HCT116 (cell line): ENCODE results near the gene KIF27. TPM values are rescaled to one million over a fixed set of nuclear protein-coding genes. Genes with fewer than 3 reads are reported as not detected.

Experiments
- ATAC-seq: fragments of 200-7000 bp; cut with Tn5 transposase; 2 replicates; pipeline ENCODE4 v1.9.1; 2020; ENCODE audit warnings: mild to moderate bottlenecking, moderate library complexity
- BruUV-seq: library from RNA; stranded (reverse); fragments of 400-500 nt; replicated peaks from 2 replicates; lab custom pipeline; 2021; lab: Mats Ljungman, UMichigan
- CTCF ChIA-PET: fragments of 300-600 bp; sonication (Branson Sonifier 250); formaldehyde crosslinking; loops from one replicate; lab custom pipeline; 2021; ENCODE audit warnings: antibody characterized with exemption; lab: Charles Lee
- POLR2A ChIA-PET: fragments of 300-600, 350-600 bp; sonication (Branson Sonifier 250); formaldehyde crosslinking; loops from one replicate; lab custom pipeline; 2021; ENCODE audit warnings: antibody characterized with exemption; lab: Charles Lee
- RAD21 ChIA-PET, 2 experiments: fragments of 300-600 bp; sonication (Branson Sonifier 250); formaldehyde crosslinking; loops; one replicate each; lab custom pipeline; 2023; ENCODE audit warnings: low total read pairs in 2 of 2; ENCODE audit not compliant: uncharacterized antibody in 2 of 2, unreplicated experiment in 2 of 2, low non-redundant PET in 1 of 2; lab: Charles Lee
- DNase-seq: peaks from one replicate; pipeline ENCODE4 v3.0.0-alpha.2; 2010; ENCODE audit warnings: low read depth, low spot score
- H2AFZ ChIP-seq: fragments of 200-600 bp; shearing (Covaris generic), sonication (generic); 2 replicates; pipeline ENCODE4 v1.6.1; 2017; ENCODE audit warnings: low read depth, mixed run types, mixed read lengths, antibody characterized with exemption, low read length; ENCODE audit not compliant: poor library complexity, severe bottlenecking
- H3K27ac ChIP-seq: 2 replicates; pipeline ENCODE4 v1.5.1; 2012; ENCODE audit warnings: low read depth, low read length
- H3K27me3 ChIP-seq: fragments of 200-600 bp; sonication (generic); 2 replicates; pipeline ENCODE4 v1.6.1; 2016; ENCODE audit warnings: mixed run types, low read length, mixed read lengths; ENCODE audit not compliant: insufficient read depth
- H3K36me3 ChIP-seq, 2 experiments: fragments of 200-500 bp in 1 of 2; fragments of 200-600 bp in 1 of 2; sonication (Bioruptor generic) in 1 of 2; sonication (generic) in 1 of 2; 2 replicates each; pipeline versions ENCODE4 v1.5.1 to v1.6.1; 2014 to 2016; ENCODE audit warnings: low read length in 2 of 2, inconsistent platforms in 1 of 2, mixed read lengths in 1 of 2, mixed run types in 1 of 2; ENCODE audit not compliant: insufficient read depth in 2 of 2, control insufficient read depth in 1 of 2
- H3K4me1 ChIP-seq, 2 experiments: fragments of 200-600 bp in 1 of 2; sonication (generic) in 1 of 2; 2 replicates each; pipeline versions ENCODE4 v1.5.1 to v1.6.1; 2012 to 2017; ENCODE audit warnings: low read length in 2 of 2, inconsistent platforms in 1 of 2, mild to moderate bottlenecking in 1 of 2, mixed read lengths in 1 of 2, mixed run types in 1 of 2, moderate library complexity in 1 of 2; ENCODE audit not compliant: insufficient read depth in 2 of 2, control insufficient read depth in 1 of 2
- H3K4me2 ChIP-seq: fragments of 200-600 bp; sonication (generic); 2 replicates; pipeline ENCODE4 v1.6.1; 2017; ENCODE audit warnings: mixed run types, low read length, mixed read lengths
- H3K4me3 ChIP-seq, 2 experiments: fragments of 200-600 bp in 1 of 2; sonication (generic) in 1 of 2; replicated peaks in 1 of 2; 2 replicates each; pipeline ENCODE4 v1.5.1; 2011 to 2016; ENCODE audit warnings: low read length in 2 of 2, control low read depth in 1 of 2, low read depth in 1 of 2, mild to moderate bottlenecking in 1 of 2, mixed read lengths in 1 of 2, mixed run types in 1 of 2
- H3K79me2 ChIP-seq: fragments of 200-600 bp; sonication (generic); 2 replicates; pipeline ENCODE4 v1.6.1; 2017; ENCODE audit warnings: mild to moderate bottlenecking, mixed run types, low read length, moderate library complexity, mixed read lengths; ENCODE audit not compliant: insufficient read depth
- H3K9ac ChIP-seq: fragments of 200-600 bp; sonication (generic); 2 replicates; pipeline ENCODE4 v1.6.1; 2016; ENCODE audit warnings: low read length, mixed read lengths
- H3K9me2 ChIP-seq: fragments of 200-600 bp; sonication (generic), shearing (Covaris generic); 2 replicates; pipeline ENCODE4 v1.6.1; 2017; ENCODE audit warnings: mixed run types, mild to moderate bottlenecking, moderate library complexity; ENCODE audit not compliant: insufficient read depth
- H3K9me3 ChIP-seq, 2 experiments: fragments of 200-500 bp in 1 of 2; fragments of 200-600 bp in 1 of 2; sonication (Bioruptor generic) in 1 of 2; sonication (generic) in 1 of 2; 2 replicates each; pipeline ENCODE4 v1.6.1; 2014 to 2017; ENCODE audit warnings: low read length in 2 of 2, mixed read lengths in 2 of 2, inconsistent platforms in 1 of 2, low read depth in 1 of 2, mild to moderate bottlenecking in 1 of 2, mixed run types in 1 of 2, moderate library complexity in 1 of 2; ENCODE audit not compliant: control insufficient read depth in 1 of 2, insufficient read depth in 1 of 2
- H4K20me1 ChIP-seq: fragments of 200-600 bp; sonication (generic), shearing (Covaris generic); 2 replicates; pipeline ENCODE4 v1.6.1; 2017; ENCODE audit warnings: mixed run types, mild to moderate bottlenecking, moderate library complexity; ENCODE audit not compliant: insufficient read depth
- CBX3 ChIP-seq: IDR thresholded peaks from 2 replicates; pipeline ENCODE4 v1.6.1; 2012; ENCODE audit warnings: low read depth
- CEBPB ChIP-seq: IDR thresholded peaks from 2 replicates; pipeline ENCODE4 v1.6.1; 2012; ENCODE audit warnings: low read depth
- EGR1 ChIP-seq: IDR thresholded peaks from 2 replicates; pipeline ENCODE4 v1.6.1; 2012; ENCODE audit warnings: low read depth
- ELF1 ChIP-seq: IDR thresholded peaks from 2 replicates; pipeline ENCODE4 v1.6.1; 2012; ENCODE audit warnings: low read depth, borderline replicate concordance
- EZH2 ChIP-seq: fragments of 200-600 bp; sonication (generic); IDR thresholded peaks from 2 replicates; pipeline ENCODE4 v1.6.1; 2017; ENCODE audit warnings: antibody characterized with exemption, mixed run types
- EZH2phosphoT487 ChIP-seq: fragments of 200-600 bp; IDR thresholded peaks from 2 replicates; pipeline ENCODE4 v1.6.1; 2018; ENCODE audit warnings: antibody characterized with exemption, borderline replicate concordance
- JUND ChIP-seq: IDR thresholded peaks from 2 replicates; pipeline ENCODE4 v1.6.1; 2012
- POLR2A ChIP-seq: IDR thresholded peaks from 2 replicates; pipeline ENCODE4 v1.7.0; 2011; ENCODE audit warnings: borderline replicate concordance; ENCODE audit not compliant: insufficient read depth, insufficient read length; ENCODE audit errors: extremely low read depth
- RAD21 ChIP-seq: IDR thresholded peaks from 2 replicates; pipeline ENCODE4 v1.6.1; 2012; ENCODE audit warnings: low read depth, mild to moderate bottlenecking
- REST ChIP-seq: IDR thresholded peaks from 2 replicates; pipeline ENCODE4 v1.6.1; 2012; ENCODE audit warnings: low read depth
- SP1 ChIP-seq: IDR thresholded peaks from 2 replicates; pipeline ENCODE4 v1.6.1; 2012; ENCODE audit warnings: low read depth
- SRF ChIP-seq: IDR thresholded peaks from 2 replicates; pipeline ENCODE4 v1.6.1; 2012; ENCODE audit warnings: low read depth
- TCF7L2 ChIP-seq: IDR thresholded peaks from 2 replicates; pipeline ENCODE4 v1.7.0; 2011; ENCODE audit warnings: borderline replicate concordance, inconsistent platforms; ENCODE audit not compliant: insufficient read depth, insufficient read length; ENCODE audit errors: extremely low read depth
- YY1 ChIP-seq: IDR thresholded peaks from 2 replicates; pipeline ENCODE4 v1.6.1; 2011; ENCODE audit warnings: low read length, low read depth, moderate library complexity, mild to moderate bottlenecking; ENCODE audit not compliant: insufficient replicate concordance; ENCODE audit errors: extremely low read depth
- ZFX ChIP-seq: fragments of 450-650 bp; IDR thresholded peaks from 2 replicates; pipeline ENCODE4 v1.6.1; 2017
- intact Hi-C: fragments of 100-400 bp; cut with micrococcal nuclease; formaldehyde crosslinking; loops from 2 replicates; pipeline ENCODE4 v1.10.0; 2022
- total RNA-seq: library from RNA; stranded (reverse); gene quantifications from one replicate; pipeline ENCODE4 v1.2.1, GENCODE V29; 2021; ENCODE audit not compliant: unreplicated experiment

The KIF27 gene
- total RNA-seq, 1 experiment from 2014 or later = 4.3 TPM

GRCh38 chr9:83932851-83933250 lies 11.6 kb upstream of the KIF27 start:
- H3K79me2 ChIP-seq = no peaks in the 10 kb centered on the region
- H3K4me3 ChIP-seq = no peak overlapping the region
- H3K9me3 ChIP-seq = no peaks in the 10 kb centered on the region
- no peaks in the 10 kb centered on the region for H3K36me3 ChIP-seq
- H3K4me1 ChIP-seq = peaks cover 7 to 13% of the 10 kb centered on the region in 2 experiments; a peak in 3 of 4 replicates
- H3K27ac ChIP-seq = no peak overlapping the region
- H4K20me1 ChIP-seq = no peaks in the 10 kb centered on the region
- CTCF ChIA-PET = no interaction called here
- no peaks in the 10 kb centered on the region for H3K27me3 ChIP-seq
- RAD21 ChIA-PET = no interaction called here
- H3K9me2 ChIP-seq = no peaks in the 10 kb centered on the region
- intact Hi-C loops = loop anchor here (10.0 kb wide), 2 partner anchors 462 to 1212 kb away; no protein-coding TSS in a partner anchor
- no peak overlapping the region for H2AFZ ChIP-seq
- POLR2A ChIA-PET = no interaction called here
- H3K4me2 ChIP-seq = no peak overlapping the region
- H3K9ac ChIP-seq = no peak overlapping the region
- no peak for TF ChIP-seq CBX3
- no peak for TF ChIP-seq JUND
- no peak for TF ChIP-seq SRF
- TF ChIP-seq ELF1 = no peak
- no peak for TF ChIP-seq REST
- no peak for TF ChIP-seq EGR1
- no peak for TF ChIP-seq POLR2A
- TF ChIP-seq CEBPB = no peak
- no peak for TF ChIP-seq RAD21
- no peak for TF ChIP-seq EZH2phosphoT487
- no peak for TF ChIP-seq ZFX
- TF ChIP-seq YY1 = no peak
- TF ChIP-seq EZH2 = no peak
- no peak for TF ChIP-seq TCF7L2
- TF ChIP-seq SP1 = no peak
- TF ChIP-seq, all 23 proteins: peak for 0
- ATAC-seq = no peak
- DNase-seq = no peak
- no TSS peak for BruUV-seq
